GM18508 (cell line): ENCODE data around the gene KCNIP4.

Experiments
- ATAC-seq: cut with Tn5 transposase; IDR thresholded peaks from one replicate; pipeline ENCODE4 v1.9.1; 2021; ENCODE audit warnings: moderate number of reproducible peaks; ENCODE audit not compliant: insufficient read depth, unreplicated experiment

The KCNIP4 gene

DNA sequence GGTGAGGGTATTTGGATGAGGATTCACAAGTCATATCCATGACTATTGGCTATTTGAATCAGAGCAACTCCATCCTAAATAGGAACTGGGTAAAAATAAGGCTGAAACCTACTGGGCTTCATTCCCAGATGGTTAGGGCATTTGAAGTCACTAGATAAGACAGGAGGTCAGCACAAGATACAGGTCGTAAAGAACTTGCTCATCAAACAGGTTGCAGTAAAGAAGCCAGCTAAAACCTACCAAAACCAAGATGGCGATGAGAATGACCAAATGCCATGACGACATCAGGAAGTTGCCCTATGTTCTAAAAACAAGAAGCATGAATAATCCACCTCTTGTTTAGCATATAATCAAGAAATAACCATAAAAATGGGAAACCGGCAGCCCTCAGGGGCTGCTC lies 1023.4 kb downstream of the KCNIP4 start:
- no peak for ATAC-seq

DNA sequence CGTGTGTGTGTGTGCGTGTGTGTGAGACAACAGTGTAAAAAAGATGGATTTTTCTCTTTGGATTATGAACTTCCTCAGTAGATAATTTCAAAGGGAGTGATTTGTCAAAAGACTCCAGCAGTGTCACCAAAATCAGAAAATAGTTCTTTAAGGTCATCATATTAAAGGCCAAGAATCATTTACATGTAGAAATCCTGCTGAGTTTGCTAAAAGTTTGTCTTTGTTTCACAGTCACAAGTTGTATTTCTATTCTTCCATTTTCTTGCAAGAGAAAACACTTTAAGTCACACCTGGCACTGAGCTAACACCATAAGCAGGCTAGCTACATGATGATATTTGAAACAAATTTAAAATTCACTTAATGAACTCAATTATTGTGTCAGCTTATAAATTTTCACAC lies 1025.6 kb downstream of the KCNIP4 start:
- no peak for ATAC-seq

DNA sequence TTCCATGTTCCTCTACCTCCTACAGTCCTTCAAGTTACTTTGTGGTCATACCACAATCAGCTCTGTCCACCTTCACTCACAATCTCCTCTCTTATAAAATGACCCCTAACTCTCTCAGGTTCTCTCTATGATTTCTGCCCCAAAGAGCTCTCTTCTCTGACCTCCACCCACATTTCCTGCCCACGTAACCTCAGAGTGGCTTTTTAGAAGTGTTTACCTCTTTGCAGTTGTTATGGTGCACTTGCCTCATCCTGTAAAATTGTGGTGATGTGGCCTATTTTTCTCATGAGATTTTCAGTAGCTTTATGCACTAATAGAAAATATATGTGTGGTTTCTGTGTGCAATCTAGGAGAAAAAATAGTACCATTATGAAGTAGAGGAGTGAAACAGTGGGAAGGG lies 1032.5 kb downstream of the KCNIP4 start:
- ATAC-seq, result no peak

DNA sequence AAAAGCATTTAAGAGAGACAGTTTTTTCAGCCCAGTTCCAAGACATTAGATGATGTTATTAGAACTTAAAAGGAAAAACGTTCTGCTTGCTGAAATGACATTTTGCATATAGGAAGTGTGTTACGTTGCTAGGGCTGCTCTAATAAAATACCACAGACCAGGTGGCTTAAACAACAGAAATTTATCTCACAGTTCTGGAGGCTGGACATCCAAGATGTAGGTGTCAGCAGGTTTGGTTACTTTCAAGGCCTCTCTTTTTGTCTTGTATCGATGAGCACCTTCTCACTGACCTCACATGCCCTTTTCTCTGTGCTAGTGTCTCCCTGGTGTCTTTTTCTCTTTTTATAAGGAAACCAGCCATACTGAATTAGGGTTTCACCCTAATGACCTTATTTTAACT lies 1043.6 kb downstream of the KCNIP4 start:
- no peak for ATAC-seq

DNA sequence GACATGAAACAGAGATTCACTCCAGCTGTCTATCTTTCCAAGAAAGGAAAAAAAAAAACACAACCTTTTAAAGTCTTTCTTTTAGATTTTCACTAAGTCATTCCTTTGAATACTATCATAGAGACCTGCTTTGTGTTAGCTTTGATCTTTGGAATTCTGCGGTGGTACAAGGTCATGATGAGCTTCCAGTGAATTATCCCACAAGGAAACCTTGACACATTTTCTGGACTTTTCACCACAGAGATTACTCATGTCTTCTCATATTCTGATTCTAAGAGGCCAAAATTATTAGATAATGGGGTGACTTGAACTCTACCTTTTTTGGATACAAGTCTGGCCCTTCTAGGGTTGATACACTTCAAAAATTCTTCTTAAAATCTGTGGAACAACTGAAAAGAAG lies 1046.7 kb downstream of the KCNIP4 start:
- no peak for ATAC-seq

DNA sequence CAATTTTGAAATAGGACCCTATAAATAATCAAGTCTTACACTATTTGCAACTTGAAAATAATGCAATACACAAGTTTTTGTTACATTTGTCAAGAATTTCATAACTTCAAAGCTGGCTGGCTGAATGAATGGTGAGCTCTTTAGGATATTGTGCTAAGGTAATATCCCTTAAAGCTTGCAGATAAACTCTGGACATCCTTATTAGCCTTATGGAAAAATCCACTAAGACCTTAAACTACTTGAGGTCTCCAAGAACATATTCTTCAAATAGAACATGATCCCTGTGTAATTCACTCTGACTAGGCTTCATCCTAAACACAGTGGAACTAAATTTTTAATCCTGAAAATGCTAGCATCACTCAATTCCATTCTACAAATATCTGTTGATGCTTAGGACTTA lies 1049.0 kb downstream of the KCNIP4 start:
- ATAC-seq, result no peak

DNA sequence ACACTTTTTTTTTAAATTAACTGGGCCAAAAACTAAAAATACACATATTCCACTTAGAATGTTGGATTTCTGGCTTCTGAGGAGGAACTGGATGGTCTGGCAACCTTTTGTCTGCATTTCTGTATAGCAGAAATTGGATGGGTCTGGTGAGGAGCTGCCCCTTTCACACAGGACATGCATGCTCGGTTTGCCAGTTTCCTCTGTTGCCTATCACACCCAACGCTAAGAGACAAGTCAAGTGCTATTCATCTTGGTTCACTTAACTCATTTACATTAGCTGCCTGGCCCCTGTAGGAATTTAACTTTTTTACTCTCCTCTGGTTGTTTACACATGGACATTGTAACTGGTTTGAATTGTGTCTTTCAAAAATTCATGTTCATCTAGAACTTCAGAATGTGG lies 1052.6 kb downstream of the KCNIP4 start:
- no peak for ATAC-seq

DNA sequence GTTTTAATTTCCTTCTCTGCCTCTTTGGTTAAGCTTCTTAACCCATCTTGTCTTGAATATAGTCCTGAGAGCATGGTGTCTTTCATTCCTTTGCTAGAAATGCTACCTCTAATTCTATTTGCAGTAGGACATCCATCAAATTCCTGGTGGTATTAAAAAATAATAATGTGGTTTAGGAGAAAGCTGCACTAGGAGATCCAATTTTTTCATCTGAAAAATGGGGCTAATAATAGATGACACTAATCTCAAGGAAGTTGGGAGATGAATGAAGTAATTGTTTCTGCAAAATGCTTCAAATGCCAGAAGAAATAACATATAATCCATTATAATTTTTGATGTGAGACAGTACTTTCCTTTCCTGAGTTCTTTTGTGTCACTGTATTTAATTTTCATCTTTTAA lies 1053.4 kb downstream of the KCNIP4 start:
- ATAC-seq, result no peak

DNA sequence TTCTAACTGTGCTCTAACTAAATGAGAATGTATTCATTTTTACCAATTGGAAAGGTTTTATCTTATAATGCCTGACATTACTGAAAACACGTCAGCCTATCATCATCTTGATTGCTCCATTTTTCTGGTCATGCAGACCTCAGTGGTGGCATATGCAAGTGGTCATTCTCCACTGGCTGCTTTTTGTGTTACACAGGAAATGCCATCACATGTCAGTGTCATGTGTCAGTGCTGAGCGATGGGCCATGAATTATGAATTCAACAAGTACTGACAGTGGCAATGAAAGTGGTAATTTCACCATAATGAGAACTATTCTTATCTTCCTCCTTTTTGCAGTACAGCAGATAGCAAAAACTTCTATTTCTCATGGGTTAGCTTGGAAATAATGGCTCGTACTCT lies 1057.8 kb downstream of the KCNIP4 start:
- no peak for ATAC-seq

DNA sequence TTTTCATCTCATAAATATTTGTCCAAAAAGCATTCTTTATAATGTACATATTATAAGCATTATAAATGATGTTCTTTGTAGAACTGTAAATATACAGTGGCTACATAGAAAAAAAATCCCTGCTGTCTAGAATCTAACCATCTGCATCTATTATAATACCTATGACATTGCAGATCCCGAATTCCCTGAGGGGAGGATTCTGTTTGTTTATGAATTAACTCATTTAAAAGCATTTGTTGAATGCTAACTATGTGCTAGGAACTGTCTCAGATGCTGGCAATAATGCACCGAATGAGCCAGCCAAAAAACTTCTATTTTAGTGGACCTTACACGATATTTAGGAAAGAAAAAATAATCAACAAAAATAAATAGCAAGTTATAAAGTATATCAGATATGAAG lies 1058.7 kb downstream of the KCNIP4 start:
- ATAC-seq, result no peak

DNA sequence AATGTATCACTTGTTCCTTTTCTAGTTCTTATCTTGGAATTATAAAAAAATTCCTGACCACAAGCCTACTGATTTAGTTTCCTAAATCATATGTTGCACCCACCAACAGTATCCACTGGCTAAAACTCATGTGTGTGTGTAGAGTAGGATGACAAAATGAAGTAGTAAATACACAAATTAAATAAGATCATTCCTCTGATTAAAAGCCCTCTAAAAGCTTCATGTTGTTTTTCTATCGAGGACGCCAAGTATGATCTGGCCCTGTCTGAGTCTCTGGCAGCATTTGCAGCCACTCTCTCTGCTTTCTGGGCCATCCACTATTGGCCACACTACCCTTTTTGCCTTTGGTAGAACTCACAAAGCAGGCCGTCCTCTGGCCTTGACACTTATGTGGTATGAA lies 1064.9 kb downstream of the KCNIP4 start:
- no peak for ATAC-seq

DNA sequence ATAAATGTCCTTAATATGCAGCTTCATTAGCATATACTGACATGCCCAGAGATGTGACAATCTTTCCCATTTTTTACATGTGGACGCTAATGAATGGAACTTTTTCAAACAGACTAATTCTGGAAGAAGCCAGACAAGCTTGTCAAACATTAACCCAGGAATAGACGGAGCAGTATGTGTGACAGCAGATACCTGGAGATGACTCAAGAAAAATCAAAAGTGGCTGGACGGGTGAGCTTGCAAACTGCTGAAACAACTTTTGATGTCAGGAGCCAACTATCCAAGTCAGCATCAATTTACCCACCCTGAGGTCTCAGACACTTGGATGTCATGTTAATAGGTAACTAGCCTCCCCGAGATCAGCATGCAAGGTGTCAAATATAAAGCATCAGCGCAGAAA lies 1065.3 kb downstream of the KCNIP4 start:
- ATAC-seq, result no peak

DNA sequence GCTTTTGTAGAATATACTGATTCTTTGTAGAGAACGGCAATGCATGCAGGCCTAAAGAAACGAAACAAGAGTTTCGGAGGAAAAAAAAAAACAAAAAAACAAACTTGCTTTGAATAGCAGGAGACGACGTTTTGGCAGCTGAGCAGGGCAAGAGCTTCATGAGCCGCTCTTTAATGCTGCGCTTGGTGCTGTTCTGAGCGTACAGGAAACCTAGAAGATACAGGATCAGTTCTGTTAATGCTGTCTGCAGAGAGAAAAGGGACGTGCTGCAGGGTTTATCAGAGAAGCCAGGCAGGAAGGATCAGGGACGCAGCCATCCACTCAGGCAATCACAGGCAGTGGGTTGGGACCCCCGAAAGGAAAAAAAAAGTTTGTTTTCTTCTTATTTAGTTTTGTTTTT lies 1066.1 kb downstream of the KCNIP4 start:
- no peak for ATAC-seq

DNA sequence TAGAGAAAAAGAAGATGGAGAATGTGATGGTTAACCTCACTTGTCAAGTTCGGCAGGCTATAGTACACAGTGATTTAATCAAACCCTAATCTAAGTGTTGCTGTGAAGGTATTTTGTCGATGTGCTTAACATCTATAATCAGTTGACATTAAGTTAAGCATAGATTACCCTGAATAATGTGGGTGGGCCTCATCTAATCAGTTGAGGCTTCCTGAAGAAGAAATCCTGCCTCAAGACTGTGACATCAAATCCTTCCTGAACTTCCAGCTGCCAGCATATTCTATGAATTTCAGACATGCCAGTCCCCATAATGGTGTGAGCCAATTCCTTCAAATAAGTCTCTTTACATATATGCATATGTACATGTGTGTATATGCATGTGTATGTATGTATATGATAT lies 1066.9 kb downstream of the KCNIP4 start:
- ATAC-seq, result no peak

DNA sequence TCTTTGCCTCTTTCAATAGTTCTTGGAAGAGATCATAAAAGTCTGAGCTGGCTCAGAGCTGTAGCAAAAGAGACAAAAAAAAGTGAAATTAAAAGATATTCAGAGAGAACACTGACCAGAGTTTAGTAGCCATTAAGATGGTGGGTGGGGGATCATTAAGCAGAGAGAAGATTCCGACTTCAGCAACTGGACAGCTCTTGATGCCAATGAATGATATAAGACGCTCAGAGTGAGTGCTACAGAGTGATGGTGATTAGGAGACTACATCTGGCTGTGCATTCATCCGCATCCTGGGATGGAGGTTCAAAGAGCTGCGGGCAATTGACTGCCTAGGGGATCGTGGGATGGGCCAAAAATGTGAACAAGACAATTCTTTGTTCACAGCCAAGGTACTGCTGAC lies 1069.8 kb downstream of the KCNIP4 start:
- ATAC-seq, result no peak

DNA sequence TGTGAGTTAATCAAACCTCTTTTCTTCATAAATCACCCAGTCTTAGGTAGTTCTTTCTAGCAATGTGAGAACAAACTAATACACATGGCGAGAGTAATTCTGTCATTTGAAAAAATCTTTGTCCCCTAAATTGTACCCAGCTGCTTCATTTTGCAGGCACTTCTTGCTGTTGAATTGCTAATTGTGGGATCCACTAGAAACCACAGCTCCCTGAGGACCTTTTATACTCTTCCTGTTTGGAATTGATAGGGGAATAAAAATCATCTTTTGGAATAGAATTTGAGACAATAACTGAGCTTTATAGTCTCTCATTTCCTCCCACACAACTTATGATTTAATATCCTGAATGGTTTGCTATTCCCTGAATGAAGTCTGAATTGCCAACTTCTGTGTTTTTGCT lies 1078.1 kb downstream of the KCNIP4 start:
- ATAC-seq, result no peak

DNA sequence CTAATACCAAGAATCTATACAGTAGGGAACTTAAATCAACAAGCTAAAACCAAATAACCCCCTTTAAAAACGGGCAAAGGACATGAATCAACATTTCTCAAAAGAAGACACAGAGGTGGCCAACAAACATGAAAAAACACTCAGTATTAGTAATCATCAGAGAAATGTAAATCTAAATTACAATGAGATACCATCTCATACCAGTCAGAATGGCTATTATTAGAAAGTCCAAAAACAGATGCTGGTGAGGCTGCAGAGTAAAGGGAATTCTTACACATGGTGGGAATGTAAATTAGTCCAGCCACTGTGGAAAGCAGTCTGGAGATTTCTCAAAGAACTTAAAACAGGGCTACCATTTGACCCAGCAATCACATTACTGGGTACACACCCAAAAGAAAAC lies 1080.5 kb downstream of the KCNIP4 start:
- no peak for ATAC-seq

DNA sequence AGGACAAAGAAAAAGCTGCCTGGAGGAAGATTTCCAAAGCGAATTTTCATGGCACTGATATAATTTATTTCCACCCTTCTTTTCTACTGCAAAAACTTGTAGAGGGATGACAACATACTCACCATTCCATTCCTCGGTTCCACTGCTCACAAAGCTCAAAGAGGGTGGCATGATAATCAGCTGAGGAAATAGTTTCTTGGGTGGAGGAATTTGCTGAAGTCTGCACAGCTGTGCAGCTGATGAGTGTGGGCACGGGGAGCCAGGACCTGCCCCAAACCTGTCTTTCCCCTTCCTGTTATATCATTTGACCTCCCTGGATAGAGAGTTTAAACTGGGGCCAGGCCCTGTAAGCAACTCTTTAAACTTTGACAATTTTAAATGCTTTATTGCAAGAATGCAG lies 1087.7 kb downstream of the KCNIP4 start:
- ATAC-seq, result no peak

DNA sequence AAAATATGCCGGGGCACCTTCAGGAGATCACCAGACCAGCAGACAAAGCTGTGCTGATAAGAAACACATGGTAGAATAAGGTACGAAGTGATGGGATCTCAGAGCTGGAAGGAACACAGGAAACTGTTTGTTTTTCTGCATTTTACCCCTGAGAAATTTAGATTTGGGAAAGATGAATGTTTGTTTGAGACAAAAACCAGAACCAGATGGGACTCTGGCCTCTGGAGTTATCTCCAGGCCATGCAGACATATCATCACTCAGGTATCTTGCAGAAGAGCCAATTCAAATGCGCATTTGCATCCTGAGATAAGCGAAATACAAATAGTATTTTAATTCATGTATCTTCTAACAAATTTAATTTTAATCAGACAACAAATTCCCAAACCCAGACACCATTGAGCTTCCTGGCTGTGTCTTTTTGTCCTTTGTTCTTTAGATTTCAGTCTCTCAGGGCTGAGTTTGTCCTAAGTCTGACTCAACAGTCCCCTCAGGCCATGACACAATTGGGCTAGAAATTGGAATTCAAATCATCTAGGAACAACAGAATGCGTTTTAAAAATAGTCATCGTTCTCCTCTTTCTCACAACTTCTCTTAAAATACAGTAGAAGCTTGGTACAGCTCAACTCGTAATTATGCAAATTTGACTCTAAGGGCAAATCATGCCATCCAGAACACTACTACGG lies 1089.3 kb downstream of the KCNIP4 start:
- no peak for ATAC-seq

DNA sequence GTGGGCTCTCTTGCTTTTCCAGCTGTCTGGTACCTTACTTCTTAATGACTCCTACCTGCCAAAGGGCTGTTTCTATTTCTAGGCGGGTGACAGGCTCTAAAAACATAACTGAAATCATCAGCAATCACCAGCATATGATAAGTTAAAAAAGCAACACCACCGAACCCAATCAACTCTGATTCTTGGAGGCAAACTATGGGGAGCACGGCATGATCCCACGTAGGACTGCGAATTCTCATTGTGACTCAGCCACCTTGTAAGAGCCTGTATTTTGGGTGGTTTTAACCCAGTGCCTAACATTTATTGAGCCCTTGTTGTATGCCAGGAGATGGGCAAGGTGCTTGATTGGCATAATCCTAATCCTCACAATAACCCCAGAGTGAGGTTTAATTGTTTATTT lies 1091.5 kb downstream of the KCNIP4 start:
- ATAC-seq, result no peak

DNA sequence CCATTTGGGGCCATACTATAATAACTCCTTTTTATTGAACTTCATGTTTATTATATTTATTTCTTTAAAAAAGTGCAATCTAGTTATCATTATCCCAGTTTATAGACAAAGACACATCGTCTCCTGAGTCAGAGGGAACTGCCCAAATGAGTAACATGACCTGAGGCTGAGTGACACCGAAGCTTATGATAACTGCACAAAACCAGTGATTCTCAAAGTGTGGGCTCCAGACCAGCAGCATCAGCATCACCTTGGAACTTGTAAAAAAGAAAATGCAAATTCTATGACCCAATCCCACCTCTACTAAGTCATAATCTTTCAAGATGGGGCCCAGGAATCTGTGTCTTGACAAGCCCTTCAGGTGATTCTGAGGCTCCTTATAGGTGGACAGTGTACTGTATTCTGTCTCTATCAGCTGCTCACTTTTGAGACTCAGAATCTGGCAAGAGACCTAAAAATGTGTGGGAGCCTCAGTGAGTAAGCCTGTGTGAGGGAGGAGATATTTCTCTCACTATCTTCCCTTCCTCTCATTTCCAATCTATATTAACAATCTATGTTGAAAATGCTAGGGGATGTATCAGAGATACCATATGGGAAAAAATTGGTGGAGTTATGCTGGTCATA lies 1101.3 kb downstream of the KCNIP4 start:
- no peak for ATAC-seq

DNA sequence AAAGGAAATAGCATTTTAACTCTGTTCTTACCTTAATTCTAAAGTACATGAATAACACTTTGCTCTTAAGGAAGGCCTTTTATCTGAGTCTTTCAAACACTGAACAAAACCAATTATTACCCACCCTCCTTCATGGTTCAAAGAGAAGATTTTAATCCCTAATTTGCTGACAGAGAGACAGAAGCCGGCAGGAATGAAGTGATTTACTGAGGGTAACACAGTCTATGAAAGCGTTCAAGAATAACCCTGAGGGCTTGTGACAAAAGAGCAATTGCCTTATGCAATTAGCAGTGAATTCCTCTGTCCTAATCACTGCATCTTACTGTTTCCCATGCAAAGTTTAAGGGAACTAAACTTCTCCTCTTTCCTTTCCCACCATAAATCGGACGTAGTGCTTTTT lies 1104.3 kb downstream of the KCNIP4 start:
- ATAC-seq, result no peak
